NB4 (cell line): ENCODE measurements around the gene KRTAP4-6.

Source experiments
- MYC ChIP-seq: IDR thresholded peaks from 2 replicates; pipeline ENCODE4 v1.6.1; 2011; ENCODE audit warnings: low read depth, low read length
- POLR2A ChIP-seq: IDR thresholded peaks from 2 replicates; pipeline ENCODE4 v1.6.1; 2011; ENCODE audit warnings: mild to moderate bottlenecking; ENCODE audit not compliant: insufficient read length; ENCODE audit errors: extremely low read depth
- TF ChIP-seq, protein P1 (sequence below): IDR thresholded peaks from one replicate; pipeline ENCODE4 v1.5.1; 2012; ENCODE audit warnings: low read depth, low read length
- TF ChIP-seq, protein P2 (sequence below): IDR thresholded peaks from 2 replicates; pipeline ENCODE4 v1.6.1; 2011; ENCODE audit warnings: low read depth, low read length

DNA sequence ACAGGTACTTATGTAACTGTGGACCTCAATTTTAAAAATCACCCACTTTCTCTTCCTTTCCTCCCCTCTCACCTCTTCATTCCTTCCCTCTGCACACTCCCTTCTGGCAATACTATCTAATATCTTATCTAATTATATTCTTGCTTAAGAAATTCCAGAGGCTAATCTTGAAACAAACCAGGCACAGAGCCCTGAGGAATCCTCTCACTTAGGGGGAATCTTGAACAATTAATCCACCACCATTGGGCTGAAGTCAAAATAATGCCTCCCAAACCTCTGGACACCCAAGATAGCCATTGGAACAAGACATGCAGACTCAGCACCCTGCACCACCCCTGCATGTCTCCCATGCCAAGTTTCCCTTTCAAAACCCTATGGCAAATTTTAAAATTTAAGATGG is 1.0 kb upstream of the KRTAP4-6 start:
- TF ChIP-seq, protein P1, sequence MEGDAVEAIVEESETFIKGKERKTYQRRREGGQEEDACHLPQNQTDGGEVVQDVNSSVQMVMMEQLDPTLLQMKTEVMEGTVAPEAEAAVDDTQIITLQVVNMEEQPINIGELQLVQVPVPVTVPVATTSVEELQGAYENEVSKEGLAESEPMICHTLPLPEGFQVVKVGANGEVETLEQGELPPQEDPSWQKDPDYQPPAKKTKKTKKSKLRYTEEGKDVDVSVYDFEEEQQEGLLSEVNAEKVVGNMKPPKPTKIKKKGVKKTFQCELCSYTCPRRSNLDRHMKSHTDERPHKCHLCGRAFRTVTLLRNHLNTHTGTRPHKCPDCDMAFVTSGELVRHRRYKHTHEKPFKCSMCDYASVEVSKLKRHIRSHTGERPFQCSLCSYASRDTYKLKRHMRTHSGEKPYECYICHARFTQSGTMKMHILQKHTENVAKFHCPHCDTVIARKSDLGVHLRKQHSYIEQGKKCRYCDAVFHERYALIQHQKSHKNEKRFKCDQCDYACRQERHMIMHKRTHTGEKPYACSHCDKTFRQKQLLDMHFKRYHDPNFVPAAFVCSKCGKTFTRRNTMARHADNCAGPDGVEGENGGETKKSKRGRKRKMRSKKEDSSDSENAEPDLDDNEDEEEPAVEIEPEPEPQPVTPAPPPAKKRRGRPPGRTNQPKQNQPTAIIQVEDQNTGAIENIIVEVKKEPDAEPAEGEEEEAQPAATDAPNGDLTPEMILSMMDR = no peak
- TF ChIP-seq POLR2A (no peak), MYC (no peak)
- TF ChIP-seq, protein P2, sequence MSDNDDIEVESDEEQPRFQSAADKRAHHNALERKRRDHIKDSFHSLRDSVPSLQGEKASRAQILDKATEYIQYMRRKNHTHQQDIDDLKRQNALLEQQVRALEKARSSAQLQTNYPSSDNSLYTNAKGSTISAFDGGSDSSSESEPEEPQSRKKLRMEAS = no peak
